GM18907 (cell line): Measurements from ENCODE around the gene VAV1.

Source experiments
- ATAC-seq: cut with Tn5 transposase; IDR thresholded peaks from one replicate; pipeline ENCODE4 v1.9.1; 2021; ENCODE audit warnings: mild to moderate bottlenecking, moderate library complexity; ENCODE audit not compliant: unreplicated experiment

Gene VAV1

GRCh38 chr19:6886277-6886897, 113.9 kb downstream of the VAV1 start:
- ATAC-seq = no peak

GRCh38 chr19:6887316-6887715, 114.8 kb downstream of the VAV1 start, which contains the start of gene ADGRE1:
Gene ADGRE1, plus strand, starts transcription at chr19:6887579. Its CDS starts 30 bp downstream, at chr19:6887609.
- ATAC-seq = no peak

- ATAC-seq = no peak
Observed at GRCh38 chr19:6888967-6889366, 116.5 kb downstream of the VAV1 start.

- no peak for ATAC-seq
Observed at GRCh38 chr19:6890401-6890913, 117.9 kb downstream of the VAV1 start.

GRCh38 chr19:6890938-6891337, 118.4 kb downstream of the VAV1 start:
- no peak for ATAC-seq

GRCh38 chr19:6891761-6892385, 119.4 kb downstream of the VAV1 start:
- no peak for ATAC-seq

GRCh38 chr19:6894313-6894712, 121.8 kb downstream of the VAV1 start:
- no peak for ATAC-seq

GRCh38 chr19:6903446-6903845, 130.9 kb downstream of the VAV1 start:
- no peak for ATAC-seq

- no peak for ATAC-seq
Observed at GRCh38 chr19:6906559-6907060, 134.1 kb downstream of the VAV1 start.
